IMR-90 (cell line): ENCODE measurements around the gene C16orf96. TPM values are rescaled to one million over a fixed set of nuclear protein-coding genes. Genes with fewer than 3 reads are reported as not detected.

Experiments
- ATAC-seq: fragments of 200-7000 bp; cut with Tn5 transposase; 2 replicates; pipeline ENCODE4 v1.9.1; 2020; ENCODE audit warnings: low read depth, mild to moderate bottlenecking, moderate library complexity
- BruUV-seq: library from RNA; stranded (reverse); fragments of 400-500 nt; replicated peaks from 2 replicates; lab custom pipeline; 2021; lab: Mats Ljungman, UMichigan
- CTCF ChIA-PET: fragments of 300-600 bp; formaldehyde crosslinking; extraction: SDS; loops from one replicate; lab custom pipeline; 2021; ENCODE audit warnings: antibody characterized with exemption; lab: Yijun Ruan, JAX
- POLR2A ChIA-PET: fragments of 300-600 bp; sonication (Branson Sonifier 250); formaldehyde crosslinking; loops from one replicate; lab custom pipeline; 2022; ENCODE audit warnings: antibody characterized with exemption; ENCODE audit not compliant: unreplicated experiment; lab: Charles Lee
- DNase-seq: peaks from one replicate; pipeline ENCODE4 v3.0.0; 2013
- H2AFZ ChIP-seq: replicated peaks from 2 replicates; pipeline ENCODE3; 2013; ENCODE audit warnings: low read length, mild to moderate bottlenecking; ENCODE audit not compliant: poor library complexity
- H2AK5ac ChIP-seq: 2 replicates; pipeline ENCODE4 v1.6.1; 2013; ENCODE audit warnings: low read depth, low read length, inconsistent platforms
- H2AK9ac ChIP-seq: replicated peaks from 2 replicates; pipeline ENCODE3; 2013; ENCODE audit warnings: mild to moderate bottlenecking, low read depth, low read length, moderate library complexity; ENCODE audit not compliant: poor library complexity
- H2BK120ac ChIP-seq: 2 replicates; pipeline ENCODE4 v1.6.1; 2013; ENCODE audit warnings: low read depth, low read length, inconsistent platforms
- H2BK15ac ChIP-seq: 3 replicates; pipeline ENCODE4 v1.6.1; 2013; ENCODE audit warnings: low read depth, low read length, inconsistent platforms
- H2BK20ac ChIP-seq: 2 replicates; pipeline ENCODE4 v1.6.1; 2013; ENCODE audit warnings: low read depth, mild to moderate bottlenecking, inconsistent platforms, low read length, moderate library complexity
- H2BK5ac ChIP-seq: 2 replicates; pipeline ENCODE4 v1.6.1; 2013; ENCODE audit warnings: mild to moderate bottlenecking, low read depth, low read length, inconsistent platforms; ENCODE audit not compliant: poor library complexity, severe bottlenecking
- H3K14ac ChIP-seq: replicated peaks from 2 replicates; pipeline ENCODE4 v1.6.1; 2013; ENCODE audit warnings: low read depth, low read length, inconsistent platforms
- H3K18ac ChIP-seq: 2 replicates; pipeline ENCODE4 v1.6.1; 2013; ENCODE audit warnings: low read depth, low read length, control low read depth
- H3K23ac ChIP-seq: 2 replicates; pipeline ENCODE4 v1.6.1; 2013; ENCODE audit warnings: low read depth, low read length, inconsistent platforms
- H3K27ac ChIP-seq: 2 replicates; pipeline ENCODE4 v1.5.1; 2013; ENCODE audit warnings: mild to moderate bottlenecking, control low read depth, low read length; ENCODE audit not compliant: insufficient read depth
- H3K27me3 ChIP-seq: 2 replicates; pipeline ENCODE4 v1.6.1; 2013; ENCODE audit warnings: low read length; ENCODE audit not compliant: control insufficient read depth, insufficient read depth
- H3K36me3 ChIP-seq: 2 replicates; pipeline ENCODE4 v1.6.1; 2013; ENCODE audit warnings: low read length, mixed read lengths; ENCODE audit not compliant: control insufficient read depth, insufficient read depth
- H3K4ac ChIP-seq: 2 replicates; pipeline ENCODE4 v1.6.1; 2013; ENCODE audit warnings: low read depth, low read length, inconsistent platforms
- H3K4me1 ChIP-seq: 2 replicates; pipeline ENCODE4 v1.6.1; 2013; ENCODE audit warnings: low read length, mixed read lengths; ENCODE audit not compliant: control insufficient read depth, insufficient read depth
- H3K4me2 ChIP-seq: 2 replicates; pipeline ENCODE4 v1.6.1; 2013; ENCODE audit warnings: low read depth, mild to moderate bottlenecking, control low read depth, low read length, moderate library complexity
- H3K4me3 ChIP-seq: 2 replicates; pipeline ENCODE4 v1.5.1; 2013; ENCODE audit warnings: low read depth, mild to moderate bottlenecking, control low read depth, low read length, moderate library complexity; ENCODE audit not compliant: insufficient read depth
- H3K56ac ChIP-seq: 2 replicates; pipeline ENCODE4 v1.6.1; 2013; ENCODE audit warnings: low read length, inconsistent platforms; ENCODE audit not compliant: insufficient read depth; ENCODE audit errors: extremely low read depth
- H3K79me1 ChIP-seq, 2 experiments: 2 replicates each; pipeline ENCODE4 v1.6.1; 2013; ENCODE audit warnings: low read length in 2 of 2, inconsistent platforms in 1 of 2, low read depth in 1 of 2
- H3K9ac ChIP-seq: 2 replicates; pipeline ENCODE4 v1.6.1; 2013; ENCODE audit warnings: low read depth, low read length, control low read depth
- H3K9me1 ChIP-seq: 2 replicates; pipeline ENCODE4 v1.6.1; 2013; ENCODE audit warnings: low read length, inconsistent platforms; ENCODE audit not compliant: insufficient read depth
- H3K9me3 ChIP-seq: 2 replicates; pipeline ENCODE4 v1.6.1; 2013; ENCODE audit warnings: low read length; ENCODE audit not compliant: control insufficient read depth, insufficient read depth
- H4K20me1 ChIP-seq: 2 replicates; pipeline ENCODE4 v1.6.1; 2013; ENCODE audit warnings: low read length, inconsistent platforms; ENCODE audit not compliant: insufficient read depth
- H4K5ac ChIP-seq: 2 replicates; pipeline ENCODE4 v1.6.1; 2013; ENCODE audit warnings: mild to moderate bottlenecking, low read depth, low read length, control low read depth
- H4K8ac ChIP-seq, 2 experiments: 2 replicates each; pipeline ENCODE4 v1.6.1; 2013; ENCODE audit warnings: low read depth in 2 of 2, low read length in 2 of 2, control low read depth in 1 of 2, inconsistent platforms in 1 of 2
- H4K91ac ChIP-seq: 2 replicates; pipeline ENCODE4 v1.6.1; 2013; ENCODE audit warnings: low read depth, low read length, inconsistent platforms; ENCODE audit not compliant: insufficient read depth
- BHLHE40 ChIP-seq: fragments of 150-350 bp; IDR thresholded peaks from 2 replicates; pipeline ENCODE4 v1.6.1; 2016; ENCODE audit warnings: mild to moderate bottlenecking, low read depth, low read length
- CEBPB ChIP-seq: IDR thresholded peaks from 2 replicates; pipeline ENCODE4 v1.6.1; 2012; ENCODE audit warnings: low read depth, low read length, improper control_type of control experiment
- CHD1 ChIP-seq: IDR thresholded peaks from 2 replicates; pipeline ENCODE4 v1.6.1; 2012; ENCODE audit warnings: low read depth, low read length, improper control_type of control experiment
- FOS ChIP-seq: fragments of 150-350 bp; IDR thresholded peaks from 2 replicates; pipeline ENCODE4 v1.6.1; 2016; ENCODE audit warnings: low read depth, low read length
- MAFK ChIP-seq: IDR thresholded peaks from 2 replicates; pipeline ENCODE4 v1.6.1; 2012; ENCODE audit warnings: low read depth, low read length, improper control_type of control experiment
- MAZ ChIP-seq: IDR thresholded peaks from 2 replicates; pipeline ENCODE4 v1.6.1; 2012; ENCODE audit warnings: low read depth, mild to moderate bottlenecking, low read length, improper control_type of control experiment, moderate library complexity, borderline replicate concordance
- MXI1 ChIP-seq: IDR thresholded peaks from 2 replicates; pipeline ENCODE4 v1.6.1; 2012; ENCODE audit warnings: low read depth, mild to moderate bottlenecking, low read length, moderate library complexity, borderline replicate concordance
- NFE2L2 ChIP-seq: fragments of 150-350 bp; IDR thresholded peaks from 2 replicates; pipeline ENCODE4 v1.6.1; 2016; ENCODE audit warnings: low read depth, mild to moderate bottlenecking, low read length
- POLR2A ChIP-seq: IDR thresholded peaks from 2 replicates; pipeline ENCODE4 v1.6.1; 2012; ENCODE audit warnings: mild to moderate bottlenecking, low read depth, low read length
- RAD21 ChIP-seq: IDR thresholded peaks from 2 replicates; pipeline ENCODE4 v1.6.1; 2012; ENCODE audit warnings: low read length, improper control_type of control experiment
- RCOR1 ChIP-seq: IDR thresholded peaks from 2 replicates; pipeline ENCODE4 v1.6.1; 2012; ENCODE audit warnings: mild to moderate bottlenecking, low read length, improper control_type of control experiment; ENCODE audit not compliant: insufficient replicate concordance
- RFX5 ChIP-seq: IDR thresholded peaks from 2 replicates; pipeline ENCODE4 v1.8.0; 2012; ENCODE audit warnings: low read depth, mild to moderate bottlenecking, low read length, moderate library complexity
- WGBS, 2 experiments: methylation state at CpG; one replicate each; pipeline versions ENCODE4 v1.1.5 to v1.1.7; 2013; ENCODE audit warnings: missing lambda C conversion rate in 2 of 2; ENCODE audit not compliant: insufficient read length in 1 of 2; ENCODE audit errors: extremely low coverage in 2 of 2; 5-methylcytosine and 5-hydroxymethylcytosine counted together
- dilution Hi-C: fragments of 300-500 bp; cut with HindIII; formaldehyde crosslinking; loops from one replicate; pipeline ENCODE4 v1.14.3; 2018; ENCODE audit warnings: low sequenced_read_pairs; ENCODE audit not compliant: unreplicated experiment
- in situ Hi-C: fragments of 300-500 bp; cut with MboI; formaldehyde crosslinking; loops from 3 replicates; pipeline ENCODE4 v1.14.3; 2019; ENCODE audit warnings: low sequenced_read_pairs, inconsistent platforms, mixed read lengths
- intact Hi-C: fragments of 100-400 bp; cut with micrococcal nuclease; formaldehyde crosslinking; loops from 2 replicates; pipeline ENCODE4 v1.10.0; 2022
- polyA plus RNA-seq, 3 experiments: library from polyadenylated mRNA; depleted of rRNA; stranded (reverse); fragments of >200 nt; gene quantifications; 2 replicates each; pipeline ENCODE4 v1.2.3, GENCODE V29; 2012; ENCODE audit warnings: low replicate concordance in 1 of 3
- total RNA-seq: library from RNA; depleted of rRNA; stranded (reverse); fragments of >200 nt; gene quantifications from 2 replicates; pipeline ENCODE4 v1.2.3, GENCODE V29; 2012
- TF ChIP-seq, protein P1 (sequence below): fragments of 150-350 bp; IDR thresholded peaks from 2 replicates; pipeline ENCODE4 v1.6.1; 2016; ENCODE audit warnings: low read depth, mild to moderate bottlenecking, low read length, moderate library complexity, borderline replicate concordance
- TF ChIP-seq, protein P2 (sequence below): conservative IDR thresholded peaks from 2 replicates; pipeline ENCODE4 v1.5.1; 2012; ENCODE audit warnings: mild to moderate bottlenecking, low read depth, low read length, improper control_type of control experiment
- TF ChIP-seq, protein P3 (sequence below): fragments of 150-350 bp; IDR thresholded peaks from 2 replicates; pipeline ENCODE4 v1.6.1; 2017; ENCODE audit warnings: mild to moderate bottlenecking, antibody characterized with exemption, low read length, low read depth

The C16orf96 gene
- total and polyA plus RNA-seq, 2 of the 4 experiments (the other 2 are of a cell fraction) = not detected

DNA sequence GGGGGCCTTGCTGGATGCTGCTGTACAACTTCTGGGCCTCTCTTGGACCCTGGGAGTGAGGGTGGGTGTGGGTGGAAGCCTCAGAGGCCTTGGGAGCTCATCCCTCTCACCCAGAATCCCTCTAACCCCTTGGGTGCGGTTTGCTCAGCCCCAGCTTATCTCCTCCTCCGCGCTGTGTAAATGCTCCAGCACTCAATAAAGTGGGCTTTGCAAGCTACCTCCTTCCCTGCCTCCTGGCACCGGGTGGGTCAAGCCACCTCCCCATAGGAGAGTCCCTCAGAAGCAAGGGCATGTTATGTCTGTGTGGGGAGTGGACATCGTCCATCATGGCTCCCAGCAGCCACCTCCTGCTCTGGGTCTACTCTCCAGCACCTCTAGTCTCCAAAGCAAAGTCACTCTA is 46.0 kb upstream of the C16orf96 start:
- H3K36me3 ChIP-seq = peaks cover 65% of the 10 kb centered on the region
- POLR2A ChIA-PET = no interaction called here
- in situ Hi-C loops = loop anchor here (5.0 to 25.0 kb wide), 2 partner anchors 37 to 452 kb away; partner anchors contain the start of gene SEC14L5
- intact Hi-C loops = loop anchor here (10.0 kb wide), 1 partner anchor 445 kb away; the partner anchor contains the start of gene SEC14L5
- H3K4me2 ChIP-seq = no peak overlapping the region
- WGBS, 2 experiments = no CpG with 5 or more reads among the region's 5 CpGs
- no peak for DNase-seq
- no peak overlapping the region for H4K8ac ChIP-seq
- H2BK120ac ChIP-seq = no peak overlapping the region
- H3K14ac ChIP-seq = no peak overlapping the region
- no peaks in the 10 kb centered on the region for H3K4me1 ChIP-seq
- H2AK5ac ChIP-seq = no peak overlapping the region
- no peak overlapping the region for H2BK15ac ChIP-seq
- H3K23ac ChIP-seq = no peak overlapping the region
- H4K91ac ChIP-seq = no peak overlapping the region
- no peaks in the 10 kb centered on the region for H3K9me3 ChIP-seq
- dilution Hi-C loops = no loop called here
- no peak for TF ChIP-seq FOS
- TF ChIP-seq RCOR1 = no peak
- no peak for TF ChIP-seq CEBPB
- no peak for TF ChIP-seq MAZ
- TF ChIP-seq RFX5 = no peak
- no peak for TF ChIP-seq RAD21
- TF ChIP-seq MAFK = no peak
- no peak for TF ChIP-seq NFE2L2
- TF ChIP-seq, protein P1, sequence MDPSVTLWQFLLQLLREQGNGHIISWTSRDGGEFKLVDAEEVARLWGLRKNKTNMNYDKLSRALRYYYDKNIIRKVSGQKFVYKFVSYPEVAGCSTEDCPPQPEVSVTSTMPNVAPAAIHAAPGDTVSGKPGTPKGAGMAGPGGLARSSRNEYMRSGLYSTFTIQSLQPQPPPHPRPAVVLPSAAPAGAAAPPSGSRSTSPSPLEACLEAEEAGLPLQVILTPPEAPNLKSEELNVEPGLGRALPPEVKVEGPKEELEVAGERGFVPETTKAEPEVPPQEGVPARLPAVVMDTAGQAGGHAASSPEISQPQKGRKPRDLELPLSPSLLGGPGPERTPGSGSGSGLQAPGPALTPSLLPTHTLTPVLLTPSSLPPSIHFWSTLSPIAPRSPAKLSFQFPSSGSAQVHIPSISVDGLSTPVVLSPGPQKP = no peak
- no peak for TF ChIP-seq BHLHE40
- TF ChIP-seq, protein P2, sequence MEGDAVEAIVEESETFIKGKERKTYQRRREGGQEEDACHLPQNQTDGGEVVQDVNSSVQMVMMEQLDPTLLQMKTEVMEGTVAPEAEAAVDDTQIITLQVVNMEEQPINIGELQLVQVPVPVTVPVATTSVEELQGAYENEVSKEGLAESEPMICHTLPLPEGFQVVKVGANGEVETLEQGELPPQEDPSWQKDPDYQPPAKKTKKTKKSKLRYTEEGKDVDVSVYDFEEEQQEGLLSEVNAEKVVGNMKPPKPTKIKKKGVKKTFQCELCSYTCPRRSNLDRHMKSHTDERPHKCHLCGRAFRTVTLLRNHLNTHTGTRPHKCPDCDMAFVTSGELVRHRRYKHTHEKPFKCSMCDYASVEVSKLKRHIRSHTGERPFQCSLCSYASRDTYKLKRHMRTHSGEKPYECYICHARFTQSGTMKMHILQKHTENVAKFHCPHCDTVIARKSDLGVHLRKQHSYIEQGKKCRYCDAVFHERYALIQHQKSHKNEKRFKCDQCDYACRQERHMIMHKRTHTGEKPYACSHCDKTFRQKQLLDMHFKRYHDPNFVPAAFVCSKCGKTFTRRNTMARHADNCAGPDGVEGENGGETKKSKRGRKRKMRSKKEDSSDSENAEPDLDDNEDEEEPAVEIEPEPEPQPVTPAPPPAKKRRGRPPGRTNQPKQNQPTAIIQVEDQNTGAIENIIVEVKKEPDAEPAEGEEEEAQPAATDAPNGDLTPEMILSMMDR = no peak
- TF ChIP-seq, protein P3, sequence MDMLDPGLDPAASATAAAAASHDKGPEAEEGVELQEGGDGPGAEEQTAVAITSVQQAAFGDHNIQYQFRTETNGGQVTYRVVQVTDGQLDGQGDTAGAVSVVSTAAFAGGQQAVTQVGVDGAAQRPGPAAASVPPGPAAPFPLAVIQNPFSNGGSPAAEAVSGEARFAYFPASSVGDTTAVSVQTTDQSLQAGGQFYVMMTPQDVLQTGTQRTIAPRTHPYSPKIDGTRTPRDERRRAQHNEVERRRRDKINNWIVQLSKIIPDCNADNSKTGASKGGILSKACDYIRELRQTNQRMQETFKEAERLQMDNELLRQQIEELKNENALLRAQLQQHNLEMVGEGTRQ = no peak
- TF ChIP-seq POLR2A = no peak
- no peak for TF ChIP-seq MXI1
- TF ChIP-seq CHD1 = no peak
- H3K18ac ChIP-seq = no peak overlapping the region
- H2AFZ ChIP-seq = no peak overlapping the region
- no TSS peak for BruUV-seq
- no peak for ATAC-seq
- H3K4ac ChIP-seq = no peak overlapping the region
- H3K79me1 ChIP-seq = peaks cover 3 to 41% of the 10 kb centered on the region in 2 experiments
- H2AK9ac ChIP-seq = no peak overlapping the region
- H3K27ac ChIP-seq = no peak overlapping the region
- CTCF ChIA-PET = no interaction called here
- H3K9me1 ChIP-seq = no peaks in the 10 kb centered on the region
- H3K9ac ChIP-seq = no peak overlapping the region
- no peaks in the 10 kb centered on the region for H3K27me3 ChIP-seq
- no peak overlapping the region for H2BK5ac ChIP-seq
- peaks cover 13% of the 10 kb centered on the region for H4K20me1 ChIP-seq
- no peak overlapping the region for H2BK20ac ChIP-seq
- no peak overlapping the region for H3K4me3 ChIP-seq
- H4K5ac ChIP-seq = no peak overlapping the region
- no peak overlapping the region for H3K56ac ChIP-seq
